ENCODE data around the gene PRND.
"Not testable (repeated sequence)": the region's sequence is repeated elsewhere in the genome, so short reads cannot be mapped to it uniquely, and the experiment has no call there.

Gene PRND

DNA sequence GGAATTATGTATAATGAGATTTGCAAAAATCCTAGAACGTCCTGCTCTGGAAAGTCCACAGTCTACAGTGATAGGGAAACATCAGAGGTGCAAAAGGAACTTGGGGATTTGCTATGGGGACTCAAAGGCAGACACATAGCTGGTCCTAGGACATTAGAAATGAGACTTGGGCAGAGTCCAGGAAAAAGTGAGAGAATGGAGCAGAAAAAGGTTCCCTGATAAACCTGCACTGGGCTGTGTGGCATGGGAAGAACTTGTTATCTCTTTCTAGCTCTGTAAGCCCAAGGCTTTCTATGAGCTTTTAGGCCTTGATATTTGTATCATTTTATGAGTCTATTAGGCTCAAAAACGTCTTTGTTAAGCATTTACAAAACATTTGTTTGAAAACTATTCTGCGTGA lies 15.2 kb downstream of the PRND start:
- no peak for DNase-seq (ENCODE audit: low spot score)
- FAIRE-seq, result no peak

DNA sequence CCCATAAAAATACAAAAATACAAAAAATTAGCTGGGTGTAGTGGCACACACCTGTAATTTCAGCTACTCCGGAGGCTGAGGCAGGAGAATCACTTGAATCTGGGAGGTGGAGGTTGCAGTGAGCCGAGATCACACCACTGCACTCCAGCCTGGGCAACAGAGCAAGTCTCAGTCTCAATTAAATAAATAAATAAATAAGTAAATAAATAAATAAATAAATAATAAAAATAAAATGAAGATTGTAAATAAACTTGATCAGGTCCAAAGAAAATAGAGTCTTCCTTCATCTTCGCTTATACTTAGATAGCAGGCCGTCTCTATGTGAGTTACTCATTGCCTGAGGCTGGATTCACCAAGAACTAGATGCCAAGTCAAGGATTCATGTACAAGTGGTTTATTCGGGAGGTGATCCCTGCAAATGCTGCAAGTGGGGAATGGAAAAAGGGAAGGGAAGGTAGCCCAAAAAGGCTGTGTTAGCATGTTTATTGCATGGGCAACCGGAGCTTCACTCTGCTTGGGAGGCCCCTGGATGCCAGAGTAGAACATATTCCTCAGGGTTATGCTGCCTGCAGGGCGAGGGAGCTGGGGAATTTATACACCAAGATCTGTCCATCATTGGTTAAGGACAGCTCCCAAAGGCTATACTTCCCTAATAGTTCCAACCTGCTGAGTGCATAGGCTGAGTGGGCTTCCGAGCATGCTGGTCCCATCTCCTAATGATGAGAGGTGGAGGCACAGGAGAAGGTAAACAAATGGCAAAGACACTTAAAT lies 16.3 kb downstream of the PRND start:
- FAIRE-seq (no peak), DNase-seq (ENCODE audit: low spot score) (no peak)

DNA sequence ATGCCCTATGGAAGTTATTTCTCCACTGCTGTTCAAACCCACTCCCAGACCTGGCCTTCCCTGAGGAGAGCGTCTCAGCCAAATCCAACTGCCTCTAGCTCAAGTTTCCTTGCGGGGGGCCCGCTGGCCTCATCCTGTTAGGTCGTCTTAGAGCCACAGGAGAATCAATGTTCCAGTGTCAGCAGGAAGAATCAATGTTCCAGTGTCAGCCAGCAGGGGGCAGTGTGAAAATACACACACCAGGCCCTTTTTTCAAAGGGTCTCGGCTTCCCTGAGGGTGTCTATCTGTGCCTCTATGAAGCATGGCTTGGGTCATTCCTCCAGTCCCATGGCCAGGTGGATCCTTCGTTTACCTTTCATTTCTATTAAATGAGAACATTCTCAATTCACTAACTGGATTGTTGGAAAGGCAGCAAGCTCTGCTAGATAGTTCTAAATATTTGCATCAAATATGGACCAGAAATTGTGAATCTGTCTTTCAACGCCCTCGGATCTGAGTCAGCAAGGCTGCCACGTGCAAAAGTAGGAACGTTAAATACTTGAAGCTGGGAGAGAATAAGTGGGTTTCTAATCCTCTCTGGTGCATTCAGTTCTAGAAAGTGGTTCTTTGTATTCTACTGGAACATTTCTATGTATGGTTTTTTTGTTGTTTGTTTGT lies 19.2 kb downstream of the PRND start:
- FAIRE-seq (no peak), DNase-seq (ENCODE audit: low spot score) (peak; percentile 50)

DNA sequence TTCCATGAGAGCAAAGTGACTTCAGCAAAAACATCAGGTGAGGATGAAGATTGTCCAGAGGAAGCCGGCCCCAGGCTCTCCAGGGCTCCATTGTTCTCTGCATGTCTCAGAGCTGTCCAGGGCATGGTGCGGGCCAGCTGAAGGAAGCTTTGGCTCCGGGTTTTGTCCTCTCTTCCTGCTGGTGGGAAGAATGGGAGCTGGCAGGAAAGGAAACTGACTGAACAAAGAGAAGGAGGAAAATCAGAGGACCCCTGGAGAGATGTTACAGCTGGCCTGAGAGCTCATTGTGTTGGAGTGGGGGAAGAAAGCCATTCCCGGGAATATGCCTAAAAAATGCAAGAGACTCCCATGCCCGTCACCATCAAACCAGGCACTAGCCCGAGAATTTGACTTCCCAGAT lies 27.1 kb downstream of the PRND start:
- no peak for FAIRE-seq
- no peak for DNase-seq (ENCODE audit: low spot score)

DNA sequence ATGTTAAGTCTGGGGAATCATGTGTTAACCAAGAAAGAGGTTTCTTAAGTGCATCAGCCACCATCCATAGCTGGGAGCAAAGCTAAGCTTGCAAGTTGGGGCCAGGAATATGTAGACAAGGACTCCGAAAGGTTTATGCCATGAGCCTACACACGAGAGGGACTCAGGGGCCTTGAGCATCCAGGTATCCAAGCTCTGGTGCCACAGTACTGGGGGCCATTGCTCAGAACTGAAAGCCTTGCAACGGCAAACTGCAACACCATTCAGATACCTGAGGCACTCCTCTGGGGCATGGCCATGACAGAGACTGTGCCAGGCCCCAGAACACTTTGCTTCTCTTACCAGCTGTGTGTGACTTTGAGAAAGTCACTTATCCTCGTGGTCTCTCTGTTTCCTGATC lies 27.6 kb downstream of the PRND start:
- DNase-seq (ENCODE audit: low spot score) (no peak), FAIRE-seq (no peak)

DNA sequence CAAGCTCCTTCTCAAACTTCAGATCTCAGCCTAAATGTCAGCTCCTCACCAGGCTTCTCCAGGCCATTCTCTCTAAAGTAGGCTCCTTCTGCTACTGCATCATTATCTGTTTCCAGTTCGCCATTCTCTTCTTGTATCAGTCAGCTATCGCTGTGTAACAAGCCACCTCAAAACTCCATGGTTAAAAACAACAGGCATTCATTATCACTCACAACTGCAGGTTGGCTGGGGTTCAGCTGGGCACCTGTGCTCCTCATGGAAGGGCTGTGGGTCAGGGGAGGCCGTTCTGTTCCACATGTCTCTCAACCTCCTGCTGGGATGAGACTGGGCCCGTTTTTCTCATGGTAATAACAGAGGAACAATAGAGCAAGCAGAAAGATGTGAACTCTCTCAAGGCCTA lies 28.7 kb downstream of the PRND start:
- FAIRE-seq (no peak), DNase-seq (ENCODE audit: low spot score) (no peak)

DNA sequence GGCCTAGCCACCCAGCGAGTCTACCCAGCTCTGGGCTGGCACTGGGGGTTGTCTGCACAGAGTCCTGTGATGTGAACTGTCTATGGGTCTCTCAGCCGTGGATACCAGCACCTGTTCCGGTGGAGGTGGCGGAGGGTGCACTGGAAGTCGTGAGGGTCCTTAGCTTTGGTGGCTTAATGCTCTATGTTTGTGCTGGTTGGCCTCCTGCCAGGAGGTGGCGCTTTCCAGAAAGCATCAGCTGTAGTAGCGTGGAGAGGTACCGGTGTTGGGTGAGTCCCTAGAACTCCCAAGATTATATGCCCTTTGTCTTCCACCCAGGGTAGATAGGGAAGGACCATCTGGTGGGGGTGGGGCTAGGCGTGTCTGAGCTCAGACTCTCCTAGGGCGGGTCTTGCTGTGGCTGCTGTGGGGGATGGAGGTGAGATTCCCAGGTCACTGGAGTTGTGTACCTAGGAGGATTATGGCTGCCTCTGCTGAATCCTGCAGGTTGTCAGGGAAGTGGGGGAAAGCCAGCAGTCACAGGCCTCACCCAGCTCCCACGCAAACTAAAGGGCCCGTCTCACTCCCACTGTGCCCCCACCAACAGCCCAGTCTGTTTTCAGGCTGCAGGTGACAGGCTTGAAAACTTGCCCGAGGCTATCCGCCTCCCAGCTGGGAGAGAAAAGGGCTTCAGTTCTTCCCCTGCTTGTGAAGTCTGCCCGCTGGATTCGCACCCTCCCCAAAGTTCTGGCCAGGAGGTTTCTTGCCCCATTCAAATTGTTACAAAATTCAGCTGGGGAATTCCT lies 37.6 kb downstream of the PRND start:
- DNase-seq (ENCODE audit: low spot score); FAIRE-seq: not testable (repeated sequence)

DNA sequence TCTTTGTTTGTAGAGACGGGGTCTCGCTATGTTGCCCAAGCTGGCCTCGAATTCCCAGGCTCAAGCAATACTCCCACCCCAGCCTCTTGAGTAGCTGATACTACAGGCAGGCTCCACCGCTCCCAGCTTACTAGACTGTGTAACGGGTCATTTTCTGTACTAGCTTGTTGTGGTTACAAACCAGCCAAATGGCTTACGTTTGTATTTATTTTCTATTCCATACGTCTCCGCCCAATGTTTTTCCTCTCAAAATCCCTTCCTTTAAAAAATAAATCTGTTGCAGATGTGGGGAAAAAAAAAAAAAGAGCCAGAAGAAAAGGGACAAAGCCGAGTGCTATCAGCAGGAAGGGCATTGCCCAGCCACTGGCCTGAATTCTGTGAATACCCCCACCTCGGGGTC lies 41.6 kb downstream of the PRND start:
- DNase-seq (ENCODE audit: low spot score) (no peak), FAIRE-seq (no peak)

DNA sequence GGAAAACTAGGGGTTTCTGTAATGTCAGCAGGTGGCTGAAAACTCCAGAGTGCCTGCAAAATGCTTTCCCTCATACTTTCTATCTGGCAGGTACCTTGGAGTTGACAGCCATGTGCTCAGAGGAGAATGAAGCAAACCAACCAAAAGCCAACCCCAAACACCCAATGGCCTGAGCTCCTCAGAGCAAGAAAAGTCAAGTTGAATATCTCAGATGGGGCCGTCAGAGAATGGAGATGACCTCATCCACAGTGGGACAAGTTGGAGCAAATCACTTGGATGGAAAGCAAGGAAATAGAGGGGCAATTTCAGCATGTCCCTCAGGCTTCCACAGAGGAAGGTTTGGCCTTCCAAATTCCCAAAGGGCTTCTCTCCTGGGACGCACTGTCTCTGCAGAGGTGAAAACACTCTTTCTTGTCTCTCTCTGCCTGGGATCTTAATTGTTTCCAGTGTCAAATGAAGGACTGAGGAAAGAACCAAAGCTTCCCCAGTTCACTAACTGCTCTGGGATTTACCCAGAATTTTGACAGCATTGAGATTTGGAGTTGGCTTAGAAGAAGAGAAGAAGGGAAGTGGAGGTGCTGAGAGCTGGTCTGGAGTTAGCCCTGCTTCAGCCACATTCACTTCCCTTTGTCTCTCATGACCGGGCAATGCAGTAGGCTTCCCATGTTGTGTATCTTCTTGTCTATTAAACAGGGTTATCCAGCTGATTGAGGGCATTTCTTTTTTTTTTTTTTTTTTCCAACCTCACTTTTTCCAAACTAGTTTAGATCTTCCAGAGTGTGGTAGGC lies 42.2 kb downstream of the PRND start:
- DNase-seq (ENCODE audit: low spot score) (no peak), FAIRE-seq (no peak)

DNA sequence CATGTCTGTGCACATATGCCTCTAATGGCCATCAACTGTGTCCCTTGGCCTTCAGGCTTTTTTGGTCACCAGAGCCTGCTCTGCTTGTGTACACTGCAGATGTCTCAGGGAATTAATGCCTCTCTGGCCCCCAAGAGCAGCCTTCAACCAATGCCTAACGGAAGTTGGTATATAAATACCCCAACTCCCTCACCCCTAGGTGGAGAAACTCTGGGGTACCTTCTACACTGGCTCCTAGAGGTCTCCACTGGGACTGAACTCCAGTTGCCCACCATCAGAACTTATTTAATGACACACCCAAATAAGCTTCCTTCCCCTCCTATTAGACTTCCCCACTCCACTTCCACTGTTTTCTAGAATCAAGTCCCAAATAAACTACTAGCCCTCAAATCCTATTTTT lies 43.1 kb downstream of the PRND start:
- DNase-seq (ENCODE audit: low spot score) (no peak), FAIRE-seq (no peak)

DNA sequence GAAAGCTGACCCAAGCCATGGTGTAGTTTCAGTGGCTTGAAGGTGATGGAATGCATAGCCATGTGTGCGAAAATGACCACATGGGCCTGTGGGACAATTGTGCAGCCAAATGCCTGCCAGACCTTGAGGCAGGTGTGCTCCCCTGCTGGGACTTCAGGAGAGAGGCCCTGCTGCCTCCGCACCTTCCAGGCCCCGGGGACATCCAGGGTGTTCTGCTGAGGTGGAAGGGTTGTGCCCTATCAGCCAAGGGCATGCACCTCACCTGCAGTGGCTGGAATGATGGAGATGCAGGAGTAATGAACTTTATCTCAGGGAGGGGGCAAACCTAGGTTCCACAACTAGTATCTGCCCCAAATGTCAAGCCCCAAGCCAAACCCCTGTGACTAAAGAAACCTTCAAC lies 44.0 kb downstream of the PRND start:
- FAIRE-seq, result no peak

DNA sequence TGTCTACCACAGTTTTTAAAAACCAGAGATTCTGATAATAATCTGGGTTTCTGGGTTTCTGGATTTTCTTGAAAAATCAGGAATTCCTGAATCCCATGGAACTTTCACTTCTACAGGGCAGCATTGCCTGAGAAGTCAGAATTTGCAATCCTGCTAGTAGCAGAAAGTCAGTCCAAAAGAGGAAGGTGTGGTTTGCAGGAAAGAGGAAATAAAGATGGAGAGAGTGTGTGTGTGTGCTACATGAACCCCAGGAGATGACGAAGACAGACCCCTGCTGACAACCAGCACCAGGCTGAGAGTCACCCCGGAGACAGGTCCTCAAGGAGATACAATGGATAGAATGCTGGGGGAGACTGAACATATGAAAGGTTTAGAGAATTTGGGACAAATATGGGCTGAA lies 44.9 kb downstream of the PRND start:
- DNase-seq (ENCODE audit: low spot score) (no peak), FAIRE-seq (no peak)

More for the DNA sequence above, 44.0 kb downstream of the PRND start:
- no peak for DNase-seq (ENCODE audit: low spot score)

DNA sequence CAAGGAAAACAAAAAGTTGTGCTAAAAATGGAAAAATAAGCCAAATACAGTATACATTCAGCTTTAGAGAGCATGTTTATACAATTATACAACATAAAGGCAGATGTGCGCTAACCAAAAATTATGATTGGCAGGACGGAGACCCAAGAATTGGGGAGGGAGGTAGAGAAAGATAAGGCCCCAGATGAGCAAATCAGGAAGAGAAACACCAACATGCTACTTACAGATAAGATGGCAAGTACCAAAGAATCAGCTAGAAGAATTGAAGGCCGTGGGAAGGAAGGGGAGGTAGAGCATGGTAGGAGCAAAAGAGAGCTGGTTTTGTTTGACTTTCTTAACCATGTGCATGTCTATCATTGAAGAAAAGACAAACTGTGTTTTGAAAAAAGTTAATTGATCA lies 45.4 kb downstream of the PRND start:
- FAIRE-seq (no peak), DNase-seq (ENCODE audit: low spot score) (no peak)

DNA sequence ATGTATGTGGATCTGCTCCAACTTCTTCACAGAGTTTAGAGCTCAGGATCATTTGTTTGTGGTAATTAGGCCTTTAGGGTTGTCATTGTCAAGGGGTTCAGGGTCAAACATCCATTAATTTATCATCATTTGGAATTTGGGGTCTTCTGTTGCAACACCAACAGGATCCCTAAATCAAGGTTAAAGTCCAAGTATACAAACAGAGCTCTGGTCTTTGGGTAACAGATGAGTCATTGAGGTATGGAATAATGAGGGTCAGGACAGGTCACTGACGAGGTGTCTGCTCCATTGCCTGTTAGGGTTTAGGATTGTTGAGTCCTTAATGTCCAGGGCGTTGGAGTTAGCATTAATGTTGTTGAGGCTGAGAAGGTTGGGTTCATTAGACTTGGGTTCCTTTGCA lies 47.6 kb downstream of the PRND start:
- FAIRE-seq, result no peak
- DNase-seq (ENCODE audit: low spot score), result no peak

DNA sequence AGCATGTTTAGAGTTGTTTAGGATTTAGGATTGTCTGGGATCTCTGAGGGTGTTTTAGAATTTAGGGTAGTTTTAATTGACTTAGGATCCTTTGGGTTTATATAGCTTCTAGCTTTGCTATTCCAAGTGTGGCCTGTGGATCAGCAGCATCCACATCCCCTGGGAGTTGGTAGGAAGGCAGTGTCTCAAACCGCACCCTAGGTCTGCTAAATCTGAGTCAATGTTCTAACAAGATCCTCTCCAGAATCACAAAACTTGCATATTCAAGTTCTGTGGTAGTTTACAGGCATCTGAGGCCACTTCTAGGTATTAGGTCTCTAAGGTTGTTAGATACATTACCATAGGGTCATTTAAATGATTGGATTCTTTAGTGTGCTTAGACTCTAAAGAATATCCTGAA lies 48.3 kb downstream of the PRND start:
- no peak for DNase-seq (ENCODE audit: low spot score)
- no peak for FAIRE-seq

DNA sequence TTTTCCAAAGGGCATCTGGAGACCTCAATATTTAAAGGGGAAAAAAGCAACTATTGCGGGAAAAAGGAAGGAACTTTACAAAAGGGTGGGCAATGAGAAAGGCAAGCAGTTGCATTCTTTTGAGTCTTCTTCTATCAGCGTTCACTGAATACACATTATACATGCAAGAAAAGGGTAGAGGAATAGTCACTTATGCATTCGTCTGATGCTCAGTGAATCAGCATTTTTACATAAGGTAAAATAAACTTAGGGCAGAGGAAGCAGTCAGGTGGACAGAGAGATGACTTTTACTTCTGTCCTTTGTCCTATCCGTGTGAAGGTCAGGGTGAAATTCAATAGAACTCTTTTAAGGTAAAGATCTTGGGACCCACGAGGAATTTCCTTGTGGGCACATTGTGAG lies 49.3 kb downstream of the PRND start:
- no peak for FAIRE-seq
- no peak for DNase-seq (ENCODE audit: low spot score)

DNA sequence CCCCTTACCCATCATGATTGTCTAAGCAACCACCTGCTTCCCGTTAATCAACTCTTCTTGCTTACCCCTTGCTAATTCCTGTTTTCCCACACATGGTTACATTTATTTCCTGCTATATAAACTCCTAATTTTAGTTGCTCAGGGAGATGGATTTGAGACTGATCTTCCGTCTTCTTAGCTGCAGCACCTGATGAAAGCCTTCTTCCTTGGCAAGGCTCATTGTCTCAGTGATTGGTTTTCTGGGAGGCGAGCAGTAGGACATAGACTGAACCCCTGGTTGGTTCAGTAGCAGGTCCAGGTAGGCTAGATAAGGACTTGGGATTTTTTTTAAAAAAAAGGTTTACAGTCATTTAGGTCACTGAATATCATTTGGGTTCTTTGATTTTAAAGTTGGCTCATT lies 50.4 kb downstream of the PRND start:
- FAIRE-seq, result no peak
- DNase-seq (ENCODE audit: low spot score), result no peak

DNA sequence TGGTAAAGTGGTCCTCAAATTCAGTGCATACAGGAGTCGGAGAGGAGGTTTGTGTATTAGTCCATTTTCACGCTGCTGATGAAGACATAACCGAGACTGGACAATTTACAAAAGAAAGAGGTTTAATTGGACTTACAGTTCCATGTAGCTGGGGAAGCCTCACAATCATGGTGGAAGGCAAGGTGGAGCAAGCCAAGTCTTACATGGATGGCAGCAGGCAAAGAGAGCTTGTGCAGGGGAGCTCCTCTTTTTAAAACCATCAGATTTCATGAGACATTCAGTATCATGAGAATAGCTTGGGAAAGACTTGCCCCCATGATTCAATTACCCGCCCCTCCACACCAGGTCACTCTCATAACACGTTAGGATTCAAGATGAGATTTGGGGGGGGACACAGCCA lies 51.3 kb downstream of the PRND start:
- not testable (repeated sequence) for FAIRE-seq; DNase-seq (ENCODE audit: low spot score)

DNA sequence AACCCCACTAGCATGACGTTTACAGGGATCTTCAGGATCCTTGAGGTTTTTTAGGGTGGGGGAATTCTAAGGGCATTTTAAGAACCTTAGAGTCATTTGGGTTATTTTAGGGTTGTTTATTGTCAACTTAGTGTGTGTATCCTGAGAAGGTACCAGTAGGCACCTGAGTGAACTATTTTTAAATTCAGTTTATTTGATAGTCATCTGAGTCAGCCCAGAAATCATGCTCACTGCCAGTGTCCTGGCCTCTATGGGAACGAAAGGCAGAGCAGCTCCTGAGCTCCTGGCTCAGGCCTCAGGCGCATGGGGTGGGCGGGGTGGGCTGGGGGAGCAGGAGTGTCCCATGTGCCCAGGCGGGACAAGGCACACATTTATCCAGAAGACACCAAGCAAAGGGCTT lies 52.0 kb downstream of the PRND start:
- no peak for FAIRE-seq
- no peak for DNase-seq (ENCODE audit: low spot score)

DNA sequence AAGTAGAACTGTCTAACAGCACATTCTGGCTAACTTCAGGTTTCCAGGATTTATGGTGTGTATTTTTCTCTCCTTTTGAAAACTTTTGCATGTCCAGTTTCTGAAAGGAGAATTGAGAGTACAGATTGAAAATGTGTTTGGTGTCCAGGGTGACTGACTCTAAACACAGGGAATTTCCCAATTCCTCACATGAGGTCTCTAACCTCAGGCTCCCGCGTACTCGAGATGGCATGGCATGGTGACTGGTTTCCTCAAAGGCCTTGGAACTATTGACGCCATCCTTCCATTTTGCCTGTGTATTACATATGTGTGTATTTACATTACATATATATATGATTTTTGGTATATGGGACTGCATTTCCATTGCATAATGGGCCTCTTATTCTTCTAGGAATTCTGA lies 52.5 kb downstream of the PRND start:
- FAIRE-seq (no peak), DNase-seq (ENCODE audit: low spot score) (no peak)

DNA sequence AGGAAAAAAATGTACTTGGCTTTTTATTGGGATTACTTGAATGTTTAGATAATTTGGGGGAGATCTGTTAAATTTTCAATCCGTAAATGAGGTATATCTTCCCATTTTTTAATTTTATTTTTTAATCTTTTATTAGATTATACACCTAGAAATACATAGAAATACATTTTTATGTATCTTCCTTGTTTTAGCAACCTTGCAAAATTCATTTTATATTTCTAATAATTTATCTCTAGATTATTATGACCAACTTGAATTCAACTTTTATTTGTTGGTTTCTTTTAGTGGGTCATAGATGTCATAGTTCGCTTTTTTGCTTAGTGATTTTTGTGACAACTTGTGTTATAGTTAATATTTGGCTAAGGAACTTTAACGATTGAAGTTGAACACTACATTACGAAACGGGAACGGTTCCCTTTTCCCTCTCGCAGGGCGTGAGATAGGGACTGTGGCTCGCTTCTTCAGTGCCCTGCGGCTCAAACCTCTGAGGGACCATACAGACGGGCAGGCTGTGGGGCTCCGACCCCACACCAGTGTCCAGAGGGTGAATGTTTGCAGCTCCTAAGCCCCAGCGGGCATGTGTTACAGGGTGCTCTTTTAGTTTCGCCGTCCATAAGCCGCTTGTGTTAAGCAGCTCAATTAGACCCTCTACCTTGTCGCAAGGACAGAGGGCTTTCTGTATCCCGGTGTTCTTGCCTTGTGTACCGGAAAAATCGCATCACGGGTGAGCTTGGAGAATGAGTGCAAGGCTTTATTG lies 53.8 kb downstream of the PRND start:
- DNase-seq (ENCODE audit: low spot score) (no peak), FAIRE-seq (no peak)
